ENCODE measurements around the gene S100A10. TPM values are rescaled to one million over a fixed set of nuclear protein-coding genes. Genes with fewer than 3 reads are reported as not detected.

Gene S100A10
- total RNA-seq, 1 donor from 2014 or later: 316 TPM

GRCh38 chr1:151995774-151996173 is 2.1 kb upstream of the S100A10 start:
- Mint-ChIP-seq H3K27ac (peak overlapping the region; percentile 48), H3K4me3 (no peak overlapping the region), H3K4me1 (ENCODE audit: unreplicated experiment) (peaks cover 22% of the 10 kb centered on the region), H3K9me3 (no peaks in the 10 kb centered on the region), H3K27me3 (peaks cover 30% of the 10 kb centered on the region), H3K36me3 (no peaks in the 10 kb centered on the region)
- TF ChIP-seq CTCF (conservative IDR thresholded peaks at IDR 0.05): no peak
- DNase-seq (ENCODE audit: extremely low spot score, unreplicated experiment): no peak

- TF ChIP-seq CTCF (conservative IDR thresholded peaks at IDR 0.05): no peak
- H3K27me3 Mint-ChIP-seq: peaks cover 30% of the 10 kb centered on the region
- no peaks in the 10 kb centered on the region for H3K36me3 Mint-ChIP-seq
- peak overlapping the region; percentile 77 for H3K4me3 Mint-ChIP-seq
- peaks cover 29% of the 10 kb centered on the region for H3K4me1 Mint-ChIP-seq (ENCODE audit: unreplicated experiment)
- no peak for DNase-seq (ENCODE audit: extremely low spot score, unreplicated experiment)
- no peaks in the 10 kb centered on the region for H3K9me3 Mint-ChIP-seq
- peak overlapping the region; percentile 83 for H3K27ac Mint-ChIP-seq
These were observed 1.3 kb upstream of the S100A10 start for GRCh38 chr1:151994956-151995355.

- H3K27ac Mint-ChIP-seq: peak overlapping the region; percentile 99
- no peak for TF ChIP-seq CTCF (conservative IDR thresholded peaks at IDR 0.05)
- DNase-seq (ENCODE audit: extremely low spot score, unreplicated experiment): no peak
- H3K4me3 Mint-ChIP-seq: peak overlapping the region; percentile 95
- peaks cover 23% of the 10 kb centered on the region for H3K27me3 Mint-ChIP-seq
- no peaks in the 10 kb centered on the region for H3K36me3 Mint-ChIP-seq
- peaks cover 34% of the 10 kb centered on the region for H3K4me1 Mint-ChIP-seq (ENCODE audit: unreplicated experiment)
- no peaks in the 10 kb centered on the region for H3K9me3 Mint-ChIP-seq
These were observed 450 bp downstream of the S100A10 start for GRCh38 chr1:151993084-151993733.

GRCh38 chr1:151992303-151993083 is 1.2 kb downstream of the S100A10 start:
- no peak for TF ChIP-seq CTCF (conservative IDR thresholded peaks at IDR 0.05)
- Mint-ChIP-seq H3K9me3 (no peaks in the 10 kb centered on the region), H3K27me3 (peaks cover 23% of the 10 kb centered on the region), H3K4me3 (peak overlapping the region; percentile 95), H3K36me3 (no peaks in the 10 kb centered on the region), H3K27ac (peak overlapping the region; percentile 99), H3K4me1 (ENCODE audit: unreplicated experiment) (peaks cover 34% of the 10 kb centered on the region)
- DNase-seq (ENCODE audit: extremely low spot score, unreplicated experiment): no peak

GRCh38 chr1:151991663-151992302 is 1.9 kb downstream of the S100A10 start:
- no peaks in the 10 kb centered on the region for H3K36me3 Mint-ChIP-seq
- peaks cover 34% of the 10 kb centered on the region for H3K4me1 Mint-ChIP-seq (ENCODE audit: unreplicated experiment)

More at GRCh38 chr1:151991663-151992302, 1.9 kb downstream of the S100A10 start:
- Mint-ChIP-seq H3K4me3 (peak overlapping the region; percentile 95), H3K27me3 (peaks cover 23% of the 10 kb centered on the region), H3K27ac (peak overlapping the region; percentile 99), H3K9me3 (no peaks in the 10 kb centered on the region)
- DNase-seq (ENCODE audit: extremely low spot score, unreplicated experiment): no peak
- TF ChIP-seq CTCF (conservative IDR thresholded peaks at IDR 0.05): no peak
